HG03175 (cell line): ENCODE results near the gene ETFB.

Experiments
- ATAC-seq: cut with Tn5 transposase; IDR thresholded peaks from one replicate; pipeline ENCODE4 v1.9.1; 2021; ENCODE audit warnings: mild to moderate bottlenecking, moderate library complexity; ENCODE audit not compliant: unreplicated experiment

ETFB gene

DNA sequence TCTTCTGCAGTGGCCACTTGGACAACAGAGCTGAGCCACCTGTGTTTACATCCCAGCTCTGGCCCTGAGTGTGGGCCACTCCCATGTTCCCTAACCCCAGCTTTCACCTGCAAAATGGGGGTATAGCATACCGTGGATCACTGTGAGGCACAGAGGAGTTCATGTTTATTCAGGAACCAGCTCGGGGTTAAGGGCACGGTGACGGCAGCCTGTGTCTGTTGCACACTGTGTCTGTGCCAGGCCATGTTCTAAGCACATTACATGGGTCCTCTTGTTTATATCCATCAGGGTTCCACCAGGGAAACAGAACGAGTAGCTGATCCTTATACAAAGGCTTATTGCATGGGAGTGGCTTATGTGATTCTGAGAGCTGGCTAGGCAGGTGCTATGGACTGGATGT lies 68.8 kb downstream of the ETFB start:
- no peak for ATAC-seq

DNA sequence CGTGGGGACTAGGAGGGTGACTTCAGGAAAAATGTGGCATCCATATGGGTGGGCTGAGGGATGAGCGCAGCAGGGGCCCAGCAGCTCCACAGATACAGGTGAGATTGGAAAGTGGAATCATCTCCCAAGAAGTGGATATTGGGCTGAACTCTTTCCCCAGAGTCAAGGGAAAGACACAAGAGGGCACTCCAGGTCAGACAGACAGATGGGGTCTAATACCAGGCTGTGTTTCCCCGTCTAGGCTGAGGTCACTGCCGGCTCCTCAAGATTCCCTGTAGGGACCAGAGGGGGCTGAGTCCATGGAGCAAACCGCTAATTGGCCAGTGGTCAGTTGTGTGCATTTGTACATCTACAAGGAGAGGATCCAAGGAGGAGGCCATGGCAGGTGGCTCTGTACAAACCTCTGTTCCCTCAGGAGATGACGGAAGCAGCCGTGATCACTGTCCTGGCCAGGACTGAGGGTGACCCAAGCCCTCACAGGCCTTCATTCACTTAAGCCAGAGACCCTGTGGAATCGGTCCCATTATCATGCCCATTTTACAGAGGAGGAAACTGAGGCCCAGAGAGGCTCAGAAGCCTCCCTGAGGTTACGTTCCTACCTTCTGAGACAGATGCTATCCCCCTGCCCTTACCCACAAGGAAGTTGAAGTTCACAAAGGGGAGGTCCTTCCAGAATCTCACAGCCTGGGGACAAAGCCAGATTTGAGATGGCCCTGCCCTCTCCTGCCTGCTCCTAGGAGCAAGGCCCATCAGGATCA lies 69.7 kb downstream of the ETFB start:
- no peak for ATAC-seq

DNA sequence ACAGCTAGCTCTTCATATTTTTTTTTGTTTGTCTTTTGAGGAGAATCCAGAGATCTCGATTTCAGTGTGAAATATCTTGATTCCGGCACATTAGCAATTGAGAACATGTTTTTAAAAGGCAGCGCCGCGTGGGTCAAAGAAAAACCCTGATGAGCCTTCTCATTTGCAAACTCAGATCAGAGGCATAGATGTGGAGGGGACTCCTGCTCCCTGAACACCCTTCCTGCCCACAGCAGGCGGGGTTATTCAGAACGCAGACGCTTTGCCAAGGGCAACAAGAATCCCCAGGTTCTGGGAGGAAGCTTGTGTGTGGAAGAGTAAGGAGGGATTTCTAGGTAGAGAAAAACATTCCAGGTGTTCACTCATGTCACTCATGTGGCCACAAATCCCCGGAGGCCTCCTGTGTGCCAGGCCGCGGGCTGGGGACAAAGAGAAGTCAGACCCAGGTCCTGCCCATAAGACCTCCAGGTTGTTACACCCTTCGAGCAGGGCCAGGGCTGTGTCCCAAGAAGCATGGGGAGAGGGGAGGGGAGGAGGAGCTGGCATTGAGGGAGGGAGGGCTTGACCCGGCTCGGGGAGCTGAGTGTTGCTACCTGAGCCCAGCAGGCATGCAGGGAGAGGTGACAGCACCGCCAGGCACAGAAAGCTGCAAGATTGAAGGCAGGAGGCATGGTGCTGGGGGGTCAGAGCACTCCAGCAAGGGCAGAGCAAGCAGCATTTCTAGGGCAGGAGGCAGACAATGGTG lies 70.6 kb downstream of the ETFB start:
- ATAC-seq = no peak
